Chondrocyte (in vitro differentiated cells): Measurements from ENCODE around the gene GM2A. TPM values are rescaled to one million over a fixed set of nuclear protein-coding genes. Genes with fewer than 3 reads are reported as not detected.

Experiments used
- DNase-seq: peaks from one replicate; pipeline ENCODE4 v3.0.0; 2021; ENCODE audit warnings: mixed read lengths, low spot score
- H3K27ac Mint-ChIP-seq: one replicate; pipeline ENCODE4 v1.8.0; 2021; ENCODE audit warnings: mild to moderate bottlenecking, moderate library complexity, mixed read lengths; ENCODE audit not compliant: unreplicated experiment
- H3K27me3 Mint-ChIP-seq: 2 replicates; pipeline ENCODE4 v1.8.0; 2021; ENCODE audit warnings: low read depth, mixed read lengths
- H3K36me3 Mint-ChIP-seq: 2 replicates; pipeline ENCODE4 v1.8.0; 2021; ENCODE audit warnings: low read depth, mixed read lengths
- H3K4me1 Mint-ChIP-seq: 2 replicates; pipeline ENCODE4 v1.8.0; 2021; ENCODE audit warnings: low read depth, mild to moderate bottlenecking, mixed read lengths
- H3K4me3 Mint-ChIP-seq: one replicate; pipeline ENCODE4 v1.8.0; 2021; ENCODE audit warnings: mild to moderate bottlenecking, moderate library complexity, mixed read lengths; ENCODE audit not compliant: unreplicated experiment
- H3K9me3 Mint-ChIP-seq: 2 replicates; pipeline ENCODE4 v1.8.0; 2021; ENCODE audit warnings: low read depth, mixed read lengths
- CTCF ChIP-seq: fragments of 200-600 bp; sonication (generic); IDR thresholded peaks from 2 replicates; pipeline ENCODE4 v1.5.0; 2021; ENCODE audit warnings: antibody characterized with exemption, mild to moderate bottlenecking, moderate library complexity
- total RNA-seq: library from RNA; stranded (reverse); gene quantifications from 3 replicates; pipeline ENCODE4 v1.2.1, GENCODE V29; 2021

Gene GM2A
- total RNA-seq, 1 donor from 2014 or later, result 21.7 TPM

- TF ChIP-seq CTCF, result no peak
- Mint-ChIP-seq H3K27ac (no peak overlapping the region), H3K36me3 (peaks cover 19% of the 10 kb centered on the region), H3K27me3 (no peaks in the 10 kb centered on the region), H3K9me3 (no peaks in the 10 kb centered on the region), H3K4me3 (no peak overlapping the region), H3K4me1 (no peaks in the 10 kb centered on the region)
- DNase-seq, result no peak
These were observed 17.6 kb downstream of the GM2A start for GRCh38 chr5:151270599-151270998.

GRCh38 chr5:151271336-151271735 is 18.4 kb downstream of the GM2A start:
- Mint-ChIP-seq H3K4me1 (peaks cover 4% of the 10 kb centered on the region), H3K9me3 (no peaks in the 10 kb centered on the region), H3K4me3 (no peak overlapping the region), H3K27me3 (no peaks in the 10 kb centered on the region), H3K27ac (no peak overlapping the region), H3K36me3 (peaks cover 16% of the 10 kb centered on the region)
- no peak for TF ChIP-seq CTCF
- no peak for DNase-seq

GRCh38 chr5:151274666-151275065 is 21.7 kb downstream of the GM2A start:
- H3K9me3 Mint-ChIP-seq, result no peaks in the 10 kb centered on the region
- no peak for DNase-seq
- H3K36me3 Mint-ChIP-seq, result no peaks in the 10 kb centered on the region
- H3K27ac Mint-ChIP-seq, result no peak overlapping the region
- H3K27me3 Mint-ChIP-seq, result peaks cover 5% of the 10 kb centered on the region
- peaks cover 6% of the 10 kb centered on the region for H3K4me1 Mint-ChIP-seq
- no peak overlapping the region for H3K4me3 Mint-ChIP-seq
- no peak for TF ChIP-seq CTCF

- H3K4me3 Mint-ChIP-seq, result no peak overlapping the region
- H3K36me3 Mint-ChIP-seq, result no peaks in the 10 kb centered on the region
- H3K9me3 Mint-ChIP-seq, result no peaks in the 10 kb centered on the region
- H3K27ac Mint-ChIP-seq, result no peak overlapping the region
- H3K4me1 Mint-ChIP-seq, result peaks cover 6% of the 10 kb centered on the region
- no peak for TF ChIP-seq CTCF
- H3K27me3 Mint-ChIP-seq, result peaks cover 5% of the 10 kb centered on the region
- no peak for DNase-seq
These were observed 22.8 kb downstream of the GM2A start for GRCh38 chr5:151275803-151276202.

- peak overlapping the region; percentile 19 for H3K27ac Mint-ChIP-seq
- no peaks in the 10 kb centered on the region for H3K9me3 Mint-ChIP-seq
- H3K4me1 Mint-ChIP-seq, result peaks cover 6% of the 10 kb centered on the region
- TF ChIP-seq CTCF, result no peak
- no peak for DNase-seq
- no peak overlapping the region for H3K4me3 Mint-ChIP-seq
- H3K36me3 Mint-ChIP-seq, result no peaks in the 10 kb centered on the region
- peaks cover 11% of the 10 kb centered on the region for H3K27me3 Mint-ChIP-seq
These were observed 25.9 kb downstream of the GM2A start for GRCh38 chr5:151278845-151279244.
